ENCODE measurements around the gene OFD1.

The OFD1 gene

GRCh38 chrX:13791145-13791544 is 56.6 kb downstream of the OFD1 start:
- Histone ChIP-seq H3K27me3 (ENCODE audit: control insufficient read depth, insufficient read depth, low read length, poor library complexity, severe bottlenecking) (no peaks in the 10 kb centered on the region), H3K4me3 (ENCODE audit: insufficient read depth, low read depth, low read length) (no peak overlapping the region), H3K36me3 (ENCODE audit: control insufficient read depth, insufficient read depth, low read length) (no peaks in the 10 kb centered on the region), H3K27ac (ENCODE audit: insufficient read depth, low read depth, low read length, poor library complexity, severe bottlenecking) (no peak overlapping the region), H3K4me1 (ENCODE audit: control insufficient read depth, insufficient read depth, low read length) (no peaks in the 10 kb centered on the region), H3K9me3 (ENCODE audit: control insufficient read depth, low read length) (no peaks in the 10 kb centered on the region)
- WGBS, 2 experiments = 90 to 100% methylated on average over 2 of the region's 2 CpGs

GRCh38 chrX:13791559-13791958 is 57.0 kb downstream of the OFD1 start:
- no peak overlapping the region for H3K4me3 ChIP-seq (ENCODE audit: insufficient read depth, low read depth, low read length)
- 43 to 53% methylated on average over 2 of the region's 2 CpGs for WGBS, 2 experiments
- H3K36me3 ChIP-seq (ENCODE audit: control insufficient read depth, insufficient read depth, low read length) = no peaks in the 10 kb centered on the region
- no peaks in the 10 kb centered on the region for H3K9me3 ChIP-seq (ENCODE audit: control insufficient read depth, low read length)
- no peaks in the 10 kb centered on the region for H3K27me3 ChIP-seq (ENCODE audit: control insufficient read depth, insufficient read depth, low read length, poor library complexity, severe bottlenecking)
- H3K27ac ChIP-seq (ENCODE audit: insufficient read depth, low read depth, low read length, poor library complexity, severe bottlenecking) = peak overlapping the region; percentile 63
- H3K4me1 ChIP-seq (ENCODE audit: control insufficient read depth, insufficient read depth, low read length) = no peaks in the 10 kb centered on the region

- Histone ChIP-seq H3K27ac (ENCODE audit: insufficient read depth, low read depth, low read length, poor library complexity, severe bottlenecking) (no peak overlapping the region), H3K4me3 (ENCODE audit: insufficient read depth, low read depth, low read length) (no peak overlapping the region), H3K4me1 (ENCODE audit: control insufficient read depth, insufficient read depth, low read length) (no peaks in the 10 kb centered on the region), H3K36me3 (ENCODE audit: control insufficient read depth, insufficient read depth, low read length) (no peaks in the 10 kb centered on the region), H3K9me3 (ENCODE audit: control insufficient read depth, low read length) (no peaks in the 10 kb centered on the region), H3K27me3 (ENCODE audit: control insufficient read depth, insufficient read depth, low read length, poor library complexity, severe bottlenecking) (no peaks in the 10 kb centered on the region)
- WGBS, 2 experiments = 100% methylated on average over 1 of the region's 2 CpGs; no CpG with 5 or more reads in 1 of the 2 experiments
Measured at GRCh38 chrX:13793897-13794296, 59.3 kb downstream of the OFD1 start.

- no peak overlapping the region for H3K4me3 ChIP-seq (ENCODE audit: insufficient read depth, low read depth, low read length)
- H3K36me3 ChIP-seq (ENCODE audit: control insufficient read depth, insufficient read depth, low read length) = no peaks in the 10 kb centered on the region
- H3K27me3 ChIP-seq (ENCODE audit: control insufficient read depth, insufficient read depth, low read length, poor library complexity, severe bottlenecking) = no peaks in the 10 kb centered on the region
- no peak overlapping the region for H3K27ac ChIP-seq (ENCODE audit: insufficient read depth, low read depth, low read length, poor library complexity, severe bottlenecking)
- H3K4me1 ChIP-seq (ENCODE audit: control insufficient read depth, insufficient read depth, low read length) = no peaks in the 10 kb centered on the region
- no peaks in the 10 kb centered on the region for H3K9me3 ChIP-seq (ENCODE audit: control insufficient read depth, low read length)
- 96% methylated on average over 7 to 10 of the region's 10 CpGs for WGBS, 2 experiments
Measured at GRCh38 chrX:13794417-13794816, 59.9 kb downstream of the OFD1 start.

- no peaks in the 10 kb centered on the region for H3K9me3 ChIP-seq (ENCODE audit: control insufficient read depth, low read length)
- H3K4me1 ChIP-seq (ENCODE audit: control insufficient read depth, insufficient read depth, low read length) = no peaks in the 10 kb centered on the region
- no peaks in the 10 kb centered on the region for H3K36me3 ChIP-seq (ENCODE audit: control insufficient read depth, insufficient read depth, low read length)
- H3K27ac ChIP-seq (ENCODE audit: insufficient read depth, low read depth, low read length, poor library complexity, severe bottlenecking) = no peak overlapping the region
- no peak overlapping the region for H3K4me3 ChIP-seq (ENCODE audit: insufficient read depth, low read depth, low read length)
- 97 to 98% methylated on average over 4 of the region's 4 CpGs for WGBS, 2 experiments
- no peaks in the 10 kb centered on the region for H3K27me3 ChIP-seq (ENCODE audit: control insufficient read depth, insufficient read depth, low read length, poor library complexity, severe bottlenecking)
Measured at GRCh38 chrX:13797512-13797911, 63.0 kb downstream of the OFD1 start.

GRCh38 chrX:13798184-13798583 is 63.6 kb downstream of the OFD1 start:
- Histone ChIP-seq H3K27ac (ENCODE audit: insufficient read depth, low read depth, low read length, poor library complexity, severe bottlenecking) (no peak overlapping the region), H3K4me1 (ENCODE audit: control insufficient read depth, insufficient read depth, low read length) (peaks cover 2% of the 10 kb centered on the region), H3K36me3 (ENCODE audit: control insufficient read depth, insufficient read depth, low read length) (no peaks in the 10 kb centered on the region), H3K4me3 (ENCODE audit: insufficient read depth, low read depth, low read length) (no peak overlapping the region), H3K9me3 (ENCODE audit: control insufficient read depth, low read length) (no peaks in the 10 kb centered on the region), H3K27me3 (ENCODE audit: control insufficient read depth, insufficient read depth, low read length, poor library complexity, severe bottlenecking) (no peaks in the 10 kb centered on the region)
- 100% methylated on average over 1 of the region's 4 CpGs; no CpG with 5 or more reads in 1 of the 2 experiments for WGBS, 2 experiments

GRCh38 chrX:13803116-13803515 is 68.6 kb downstream of the OFD1 start:
- no peak overlapping the region for H3K4me3 ChIP-seq (ENCODE audit: insufficient read depth, low read depth, low read length)
- no peaks in the 10 kb centered on the region for H3K9me3 ChIP-seq (ENCODE audit: control insufficient read depth, low read length)
- H3K4me1 ChIP-seq (ENCODE audit: control insufficient read depth, insufficient read depth, low read length) = peaks cover 5% of the 10 kb centered on the region
- no peaks in the 10 kb centered on the region for H3K27me3 ChIP-seq (ENCODE audit: control insufficient read depth, insufficient read depth, low read length, poor library complexity, severe bottlenecking)
- H3K36me3 ChIP-seq (ENCODE audit: control insufficient read depth, insufficient read depth, low read length) = no peaks in the 10 kb centered on the region
- WGBS, 2 experiments = 12 to 22% methylated on average over 4 to 6 of the region's 6 CpGs
- peak overlapping the region; percentile 8 for H3K27ac ChIP-seq (ENCODE audit: insufficient read depth, low read depth, low read length, poor library complexity, severe bottlenecking)

GRCh38 chrX:13805241-13805640 is 70.7 kb downstream of the OFD1 start:
- 93 to 94% methylated on average over 2 of the region's 2 CpGs for WGBS, 2 experiments
- no peak overlapping the region for H3K4me3 ChIP-seq (ENCODE audit: insufficient read depth, low read depth, low read length)
- no peaks in the 10 kb centered on the region for H3K9me3 ChIP-seq (ENCODE audit: control insufficient read depth, low read length)
- peaks cover 5% of the 10 kb centered on the region for H3K4me1 ChIP-seq (ENCODE audit: control insufficient read depth, insufficient read depth, low read length)
- H3K36me3 ChIP-seq (ENCODE audit: control insufficient read depth, insufficient read depth, low read length) = no peaks in the 10 kb centered on the region
- no peaks in the 10 kb centered on the region for H3K27me3 ChIP-seq (ENCODE audit: control insufficient read depth, insufficient read depth, low read length, poor library complexity, severe bottlenecking)
- no peak overlapping the region for H3K27ac ChIP-seq (ENCODE audit: insufficient read depth, low read depth, low read length, poor library complexity, severe bottlenecking)

GRCh38 chrX:13808293-13808692 is 73.7 kb downstream of the OFD1 start:
- Histone ChIP-seq H3K4me1 (ENCODE audit: control insufficient read depth, insufficient read depth, low read length) (peaks cover 2% of the 10 kb centered on the region), H3K27me3 (ENCODE audit: control insufficient read depth, insufficient read depth, low read length, poor library complexity, severe bottlenecking) (no peaks in the 10 kb centered on the region), H3K4me3 (ENCODE audit: insufficient read depth, low read depth, low read length) (no peak overlapping the region), H3K27ac (ENCODE audit: insufficient read depth, low read depth, low read length, poor library complexity, severe bottlenecking) (no peak overlapping the region), H3K36me3 (ENCODE audit: control insufficient read depth, insufficient read depth, low read length) (no peaks in the 10 kb centered on the region), H3K9me3 (ENCODE audit: control insufficient read depth, low read length) (no peaks in the 10 kb centered on the region)
- WGBS, 2 experiments = 97 to 98% methylated on average over 2 to 4 of the region's 4 CpGs

- no peaks in the 10 kb centered on the region for H3K4me1 ChIP-seq (ENCODE audit: control insufficient read depth, insufficient read depth, low read length)
- H3K27ac ChIP-seq (ENCODE audit: insufficient read depth, low read depth, low read length, poor library complexity, severe bottlenecking) = no peak overlapping the region
- no peak overlapping the region for H3K4me3 ChIP-seq (ENCODE audit: insufficient read depth, low read depth, low read length)
- no peaks in the 10 kb centered on the region for H3K36me3 ChIP-seq (ENCODE audit: control insufficient read depth, insufficient read depth, low read length)
- no peaks in the 10 kb centered on the region for H3K9me3 ChIP-seq (ENCODE audit: control insufficient read depth, low read length)
- H3K27me3 ChIP-seq (ENCODE audit: control insufficient read depth, insufficient read depth, low read length, poor library complexity, severe bottlenecking) = no peaks in the 10 kb centered on the region
Measured at GRCh38 chrX:13808865-13809264, 74.3 kb downstream of the OFD1 start.

GRCh38 chrX:13815664-13816063 is 81.1 kb downstream of the OFD1 start:
- no peak overlapping the region for H3K27ac ChIP-seq (ENCODE audit: insufficient read depth, low read depth, low read length, poor library complexity, severe bottlenecking)
- H3K4me3 ChIP-seq (ENCODE audit: insufficient read depth, low read depth, low read length) = peak overlapping the region; percentile 16
- H3K36me3 ChIP-seq (ENCODE audit: control insufficient read depth, insufficient read depth, low read length) = no peaks in the 10 kb centered on the region
- no peaks in the 10 kb centered on the region for H3K9me3 ChIP-seq (ENCODE audit: control insufficient read depth, low read length)
- no peaks in the 10 kb centered on the region for H3K27me3 ChIP-seq (ENCODE audit: control insufficient read depth, insufficient read depth, low read length, poor library complexity, severe bottlenecking)
- peaks cover 12% of the 10 kb centered on the region for H3K4me1 ChIP-seq (ENCODE audit: control insufficient read depth, insufficient read depth, low read length)
- 93% methylated on average over 6 of the region's 7 CpGs for WGBS, 2 experiments

Data from ectodermal cell (in vitro differentiated cells).